Measurements from ENCODE around the gene ERCC6L.

- TF ChIP-seq CTCF (IDR thresholded peaks at IDR 0.05 in 4 of 5, conservative IDR thresholded peaks at IDR 0.05 in 1 of 5) (no peak), POLR2A (IDR thresholded peaks at IDR 0.05) (no peak)
These were observed 8.5 kb downstream of the ERCC6L start for GRCh38 chrX:72230290-72230689.

Measured in gastrocnemius medialis (tissue), 4 donors.